Activated CD8-positive, alpha-beta memory T cell treated with anti-CD3 and anti-CD28 coated beads for 36 hours (primary cell): ENCODE data around the gene DHX36. TPM values are rescaled to one million over a fixed set of nuclear protein-coding genes. Genes with fewer than 3 reads are reported as not detected.

Source experiments
- CTCF ChIA-PET: fragments of 350-600 bp; sonication (Branson Sonifier 250); formaldehyde crosslinking; loops from one replicate; lab custom pipeline; 2021; ENCODE audit warnings: antibody characterized with exemption; lab: Charles Lee
- POLR2A ChIA-PET: fragments of 350-600 bp; sonication (Branson Sonifier 250); formaldehyde crosslinking; loops from one replicate; lab custom pipeline; 2021; ENCODE audit warnings: antibody characterized with exemption; lab: Charles Lee
- total RNA-seq, 2 experiments: library from RNA; stranded (reverse); gene quantifications; one replicate each; pipeline ENCODE4 v1.2.3, GENCODE V29; 2021

The DHX36 gene
- total RNA-seq, 2 experiments from 2014 or later, result 75.7 to 81.9 TPM

GRCh38 chr3:154294016-154294415 lies 30.3 kb downstream of the DHX36 start:
- CTCF ChIA-PET, result no interaction called here
- POLR2A ChIA-PET, result no interaction called here

- CTCF ChIA-PET, result no interaction called here
- POLR2A ChIA-PET, result no interaction called here
Observed at GRCh38 chr3:154290187-154290586, 34.1 kb downstream of the DHX36 start.

- CTCF ChIA-PET, result interaction anchor here (0.6 kb wide), 1 partner anchor 1570 kb away, joined by 4 read pairs; no protein-coding TSS in a partner anchor
- POLR2A ChIA-PET, result no interaction called here
Observed at GRCh38 chr3:154285221-154285620, 39.1 kb downstream of the DHX36 start.

- POLR2A ChIA-PET, result no interaction called here
Observed at GRCh38 chr3:154280161-154280560, 44.1 kb downstream of the DHX36 start.

GRCh38 chr3:154275965-154276364 lies 48.3 kb downstream of the DHX36 start:
- CTCF ChIA-PET, result no interaction called here
- POLR2A ChIA-PET, result no interaction called here

More at GRCh38 chr3:154280161-154280560, 44.1 kb downstream of the DHX36 start:
- CTCF ChIA-PET, result no interaction called here

GRCh38 chr3:154275292-154275691 lies 49.0 kb downstream of the DHX36 start:
- POLR2A ChIA-PET, result no interaction called here
- CTCF ChIA-PET, result no interaction called here

- CTCF ChIA-PET, result no interaction called here
- POLR2A ChIA-PET, result no interaction called here
Observed at GRCh38 chr3:154274348-154274747, 49.9 kb downstream of the DHX36 start.

GRCh38 chr3:154273381-154273780 lies 50.9 kb downstream of the DHX36 start:
- ChIA-PET POLR2A (no interaction called here), CTCF (no interaction called here)

GRCh38 chr3:154254527-154254926 lies 69.8 kb downstream of the DHX36 start:
- ChIA-PET POLR2A (no interaction called here), CTCF (no interaction called here)

GRCh38 chr3:154252759-154253638 lies 71.3 kb downstream of the DHX36 start:
- ChIA-PET CTCF (interaction anchor here (0.8 to 1.2 kb wide), 2 partner anchors 12 to 153 kb away, joined by 4 read pairs; no protein-coding TSS in a partner anchor), POLR2A (no interaction called here)

GRCh38 chr3:154251610-154252009 lies 72.7 kb downstream of the DHX36 start:
- POLR2A ChIA-PET, result no interaction called here
- CTCF ChIA-PET, result interaction anchor here (0.6 kb wide), 1 partner anchor 11 kb away, joined by 3 read pairs; no protein-coding TSS in a partner anchor

- ChIA-PET POLR2A (no interaction called here), CTCF (no interaction called here)
Observed at GRCh38 chr3:154250291-154250690, 74.0 kb downstream of the DHX36 start.

GRCh38 chr3:154247806-154248415 lies 76.4 kb downstream of the DHX36 start:
- ChIA-PET CTCF (no interaction called here), POLR2A (no interaction called here)

- POLR2A ChIA-PET, result no interaction called here
- CTCF ChIA-PET, result no interaction called here
Observed at GRCh38 chr3:154244644-154245043, 79.6 kb downstream of the DHX36 start.

- POLR2A ChIA-PET, result no interaction called here
- CTCF ChIA-PET, result no interaction called here
Observed at GRCh38 chr3:154243353-154243752, 80.9 kb downstream of the DHX36 start.

GRCh38 chr3:154242766-154243165 lies 81.5 kb downstream of the DHX36 start:
- POLR2A ChIA-PET, result no interaction called here
- CTCF ChIA-PET, result no interaction called here

GRCh38 chr3:154241496-154241895 lies 82.8 kb downstream of the DHX36 start:
- POLR2A ChIA-PET, result no interaction called here
- CTCF ChIA-PET, result interaction anchor here (1.4 kb wide), 1 partner anchor 11 kb away, joined by 4 read pairs; no protein-coding TSS in a partner anchor

GRCh38 chr3:154240235-154240634 lies 84.1 kb downstream of the DHX36 start:
- CTCF ChIA-PET, result interaction anchor here (1.4 kb wide), 1 partner anchor 12 kb away, joined by 4 read pairs; no protein-coding TSS in a partner anchor
- POLR2A ChIA-PET, result no interaction called here

GRCh38 chr3:154236331-154236730 lies 88.0 kb downstream of the DHX36 start:
- CTCF ChIA-PET, result no interaction called here
- POLR2A ChIA-PET, result no interaction called here

- ChIA-PET CTCF (no interaction called here), POLR2A (no interaction called here)
Observed at GRCh38 chr3:154235330-154235729, 89.0 kb downstream of the DHX36 start.
